Suprapubic skin (tissue), 4 donors: Measurements from ENCODE around the gene FARS2. TPM values are rescaled to one million over a fixed set of nuclear protein-coding genes. Genes with fewer than 3 reads are reported as not detected.

ENCODE experiments used
- DNase-seq, 2 donors: peaks; one replicate each; pipeline ENCODE4 v3.0.0-alpha.2; 2019; ENCODE audit warnings: low spot score in 2 of 2
- H3K27ac ChIP-seq: fragments of 200-600 bp; sonication (generic); one replicate; pipeline ENCODE4 v1.5.1; 2019
- H3K27me3 ChIP-seq: fragments of 200-600 bp; sonication (generic); one replicate; pipeline ENCODE4 v1.5.1; 2019
- H3K36me3 ChIP-seq: fragments of 200-600 bp; sonication (generic); one replicate; pipeline ENCODE4 v1.5.1; 2019
- H3K4me1 ChIP-seq: fragments of 200-600 bp; sonication (generic); one replicate; pipeline ENCODE4 v1.5.1; 2019
- H3K4me3 ChIP-seq: fragments of 200-600 bp; sonication (generic); one replicate; pipeline ENCODE4 v1.5.1; 2019; ENCODE audit warnings: mild to moderate bottlenecking
- H3K9me3 ChIP-seq: fragments of 200-600 bp; sonication (generic); one replicate; pipeline ENCODE4 v1.5.1; 2019
- CTCF ChIP-seq, 2 donors: fragments of 200-600 bp in 1 of 2; fragments of 450-650 bp in 1 of 2; sonication (generic) in 1 of 2; IDR thresholded peaks; one replicate each; pipeline ENCODE4 v1.5.1; 2016 to 2019; ENCODE audit warnings: antibody characterized with exemption in 2 of 2, mild to moderate bottlenecking in 1 of 2, moderate library complexity in 1 of 2
- EP300 ChIP-seq: sonication (generic); formaldehyde crosslinking; IDR thresholded peaks from one replicate; pipeline ENCODE4 v1.6.1; 2017; ENCODE audit warnings: antibody characterized with exemption
- POLR2A ChIP-seq, 2 donors: fragments of 450-650 bp; IDR thresholded peaks; one replicate each; pipeline ENCODE4 v1.6.1; 2017; ENCODE audit warnings: antibody characterized with exemption in 2 of 2, mild to moderate bottlenecking in 2 of 2, moderate library complexity in 2 of 2
- POLR2AphosphoS5 ChIP-seq, 3 donors: sonication (generic); formaldehyde crosslinking; IDR thresholded peaks; one replicate each; pipeline ENCODE4 v1.6.1; 2017; ENCODE audit warnings: antibody characterized with exemption in 3 of 3
- WGBS: methylation state at CpG from one replicate; pipeline ENCODE4 v1.1.5; 2018; 5-methylcytosine and 5-hydroxymethylcytosine counted together
- total RNA-seq, 4 donors: library from RNA; depleted of rRNA; stranded (reverse); fragments of >200 nt; gene quantifications; one replicate each; pipeline ENCODE4 v1.1.0, GENCODE V29; 2016

Gene FARS2
- total RNA-seq, 4 donors from 2014 or later = 15.0 to 22.4 (median 20.1) TPM

- Histone ChIP-seq H3K4me3 (no peak overlapping the region), H3K27ac (no peak overlapping the region), H3K4me1 (no peaks in the 10 kb centered on the region), H3K36me3 (no peaks in the 10 kb centered on the region), H3K27me3 (no peaks in the 10 kb centered on the region), H3K9me3 (no peaks in the 10 kb centered on the region)
- TF ChIP-seq POLR2A (IDR thresholded peaks at IDR 0.05) = no peak
- no peak for TF ChIP-seq CTCF (IDR thresholded peaks at IDR 0.05)
- no peak for TF ChIP-seq EP300
- no peak for TF ChIP-seq POLR2AphosphoS5 (IDR thresholded peaks at IDR 0.05)
- DNase-seq = no peak
- 72% methylated on average over 6 of the region's 6 CpGs for WGBS
Measured at GRCh38 chr6:5570641-5571040, 309.3 kb downstream of the FARS2 start.

GRCh38 chr6:5580736-5581581 lies 319.6 kb downstream of the FARS2 start:
- Histone ChIP-seq H3K4me3 (no peak overlapping the region), H3K27me3 (no peaks in the 10 kb centered on the region), H3K36me3 (no peaks in the 10 kb centered on the region), H3K4me1 (no peaks in the 10 kb centered on the region), H3K27ac (no peak overlapping the region), H3K9me3 (no peaks in the 10 kb centered on the region)
- 82% methylated on average over 12 of the region's 12 CpGs for WGBS
- no peak for DNase-seq
- TF ChIP-seq EP300 (no peak), POLR2A (IDR thresholded peaks at IDR 0.05) (no peak), POLR2AphosphoS5 (IDR thresholded peaks at IDR 0.05) (no peak), CTCF (IDR thresholded peaks at IDR 0.05) (no peak)

- no peaks in the 10 kb centered on the region for H3K36me3 ChIP-seq
- no peaks in the 10 kb centered on the region for H3K9me3 ChIP-seq
- H3K4me3 ChIP-seq = no peak overlapping the region
- no peaks in the 10 kb centered on the region for H3K4me1 ChIP-seq
- no peak for TF ChIP-seq CTCF (IDR thresholded peaks at IDR 0.05)
- TF ChIP-seq EP300 = no peak
- TF ChIP-seq POLR2AphosphoS5 (IDR thresholded peaks at IDR 0.05) = no peak
- TF ChIP-seq POLR2A (IDR thresholded peaks at IDR 0.05) = no peak
- no peak overlapping the region for H3K27ac ChIP-seq
- no peaks in the 10 kb centered on the region for H3K27me3 ChIP-seq
- no peak for DNase-seq
Measured at GRCh38 chr6:5582762-5583161, 321.4 kb downstream of the FARS2 start.

GRCh38 chr6:5583528-5583927 lies 322.2 kb downstream of the FARS2 start:
- no peaks in the 10 kb centered on the region for H3K4me1 ChIP-seq
- no peaks in the 10 kb centered on the region for H3K36me3 ChIP-seq
- TF ChIP-seq POLR2AphosphoS5 (IDR thresholded peaks at IDR 0.05) = no peak
- no peak for TF ChIP-seq POLR2A (IDR thresholded peaks at IDR 0.05)
- no peak for TF ChIP-seq CTCF (IDR thresholded peaks at IDR 0.05)
- no peak for TF ChIP-seq EP300
- H3K4me3 ChIP-seq = no peak overlapping the region
- no peaks in the 10 kb centered on the region for H3K9me3 ChIP-seq
- H3K27ac ChIP-seq = no peak overlapping the region
- H3K27me3 ChIP-seq = no peaks in the 10 kb centered on the region
- 49% methylated on average over 3 of the region's 3 CpGs for WGBS
- no peak for DNase-seq

GRCh38 chr6:5584078-5584482 lies 322.8 kb downstream of the FARS2 start:
- DNase-seq = no peak
- TF ChIP-seq POLR2A (IDR thresholded peaks at IDR 0.05) (no peak), POLR2AphosphoS5 (IDR thresholded peaks at IDR 0.05) (no peak), EP300 (no peak), CTCF (IDR thresholded peaks at IDR 0.05) (no peak)

More at GRCh38 chr6:5584078-5584482, 322.8 kb downstream of the FARS2 start:
- no peaks in the 10 kb centered on the region for H3K4me1 ChIP-seq
- WGBS = 51% methylated on average over 5 of the region's 5 CpGs
- H3K27me3 ChIP-seq = no peaks in the 10 kb centered on the region
- H3K36me3 ChIP-seq = no peaks in the 10 kb centered on the region
- no peaks in the 10 kb centered on the region for H3K9me3 ChIP-seq
- H3K4me3 ChIP-seq = no peak overlapping the region
- no peak overlapping the region for H3K27ac ChIP-seq
